ENCODE data around the gene KNCN.

The KNCN gene

DNA sequence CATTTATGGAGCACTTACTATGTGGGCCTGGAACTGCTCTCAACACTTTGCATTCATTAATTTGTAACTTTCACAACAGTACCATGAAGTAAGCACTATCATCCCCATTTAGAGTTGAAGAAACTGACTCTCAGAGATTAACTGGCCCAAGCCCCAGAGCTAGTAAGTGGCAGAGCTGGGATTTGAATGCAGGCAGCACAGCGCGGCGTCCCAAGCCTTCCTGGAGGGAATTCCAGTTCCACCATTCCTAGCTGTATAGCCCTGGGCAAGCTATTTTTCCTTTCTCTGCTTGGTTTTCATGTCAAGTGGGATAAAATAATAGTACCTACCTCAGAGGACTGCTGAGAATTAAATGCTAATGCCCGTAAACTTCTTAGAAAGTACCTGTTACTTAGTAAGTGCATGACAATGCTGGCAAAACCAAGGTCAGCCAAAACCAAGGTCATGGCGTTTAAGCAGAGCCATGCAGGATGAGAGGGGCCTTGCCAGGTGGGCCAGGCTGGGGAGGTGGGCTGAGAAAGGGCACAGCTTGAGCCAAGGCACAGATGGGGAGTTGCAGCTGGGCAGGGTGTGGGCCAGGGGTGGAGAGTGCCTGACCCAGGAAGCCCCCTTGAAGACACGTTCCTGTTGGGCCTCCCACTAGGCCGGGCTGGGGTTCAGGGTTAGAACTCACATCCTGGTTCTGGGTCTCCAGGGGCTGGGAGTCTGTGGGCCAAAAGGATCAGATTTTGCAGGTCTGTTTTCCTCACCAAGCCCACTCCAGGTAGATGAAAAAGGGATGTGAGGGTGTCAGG is 4.6 kb upstream of the KNCN start:
- H3K27ac Mint-ChIP-seq = no peak overlapping the region
- H3K9me3 Mint-ChIP-seq (ENCODE audit: low read depth) = no peaks in the 10 kb centered on the region
- H3K36me3 Mint-ChIP-seq = no peaks in the 10 kb centered on the region
- no peak overlapping the region for H3K4me3 Mint-ChIP-seq
- H3K27me3 Mint-ChIP-seq = no peaks in the 10 kb centered on the region
- no peaks in the 10 kb centered on the region for H3K4me1 Mint-ChIP-seq (ENCODE audit: low read depth)

DNA sequence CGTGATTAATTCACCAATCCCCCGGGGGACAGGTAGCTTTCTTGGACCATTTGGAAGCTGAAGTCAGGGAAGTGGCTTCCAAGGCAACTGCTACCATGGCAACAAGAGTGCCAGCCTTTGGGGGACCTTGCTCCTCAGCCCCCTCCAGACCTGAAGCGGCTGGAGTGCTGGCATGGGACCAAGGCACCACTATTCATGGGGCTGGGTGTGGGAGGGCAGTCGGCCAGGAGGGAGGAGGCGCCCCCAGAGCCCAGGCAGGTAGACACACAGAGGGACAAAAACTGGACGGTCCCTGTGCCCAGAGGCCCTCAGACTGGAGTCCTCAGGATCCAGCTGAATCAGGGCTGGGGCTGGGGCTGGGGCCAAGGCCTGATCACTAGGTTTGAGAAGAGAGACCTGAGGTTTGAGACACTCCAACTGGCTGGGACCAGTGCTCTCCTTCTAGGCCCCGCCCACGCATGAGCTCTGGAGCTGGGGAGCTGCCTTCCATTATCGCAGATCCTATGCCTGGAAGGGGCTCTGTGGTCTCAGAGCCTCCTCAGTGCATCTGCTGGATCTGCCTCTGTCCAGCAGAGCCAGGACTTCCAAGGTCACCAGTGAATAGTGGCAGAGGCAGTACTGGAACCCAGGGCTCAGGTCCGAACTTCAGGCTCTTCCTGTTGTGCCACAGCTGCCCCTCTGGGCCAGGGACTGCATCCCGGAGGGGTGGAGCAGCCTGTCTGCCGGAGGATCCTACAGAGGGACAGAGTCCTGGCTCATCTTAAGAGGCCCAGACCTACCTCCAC is 3.3 kb upstream of the KNCN start:
- no peak overlapping the region for H3K27ac Mint-ChIP-seq
- H3K9me3 Mint-ChIP-seq (ENCODE audit: low read depth) = no peaks in the 10 kb centered on the region
- peaks cover 3% of the 10 kb centered on the region for H3K4me1 Mint-ChIP-seq (ENCODE audit: low read depth)
- no peak overlapping the region for H3K4me3 Mint-ChIP-seq
- no peaks in the 10 kb centered on the region for H3K36me3 Mint-ChIP-seq
- H3K27me3 Mint-ChIP-seq = no peaks in the 10 kb centered on the region

DNA sequence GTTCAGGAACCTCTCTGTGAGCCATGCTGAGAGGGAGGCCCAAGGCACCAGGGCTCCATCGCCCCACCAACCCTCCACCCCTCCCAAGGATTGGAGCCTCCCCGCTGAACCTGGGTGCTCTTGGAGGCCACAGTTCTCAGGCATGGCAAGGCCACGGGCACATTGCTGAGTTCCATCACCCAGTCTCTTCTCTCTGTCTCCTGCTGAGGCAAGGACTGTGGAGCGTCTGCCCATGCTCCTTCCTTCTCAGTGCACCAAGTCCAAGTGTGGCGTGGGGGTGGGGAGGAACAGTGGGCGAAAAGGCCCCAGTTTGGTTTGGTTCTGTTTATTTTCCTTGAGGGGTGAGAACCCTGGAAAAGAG is 2.8 kb upstream of the KNCN start:
- Mint-ChIP-seq H3K4me1 (ENCODE audit: low read depth) (peaks cover 9% of the 10 kb centered on the region), H3K4me3 (no peak overlapping the region), H3K9me3 (ENCODE audit: low read depth) (no peaks in the 10 kb centered on the region), H3K27ac (no peak overlapping the region), H3K27me3 (no peaks in the 10 kb centered on the region), H3K36me3 (no peaks in the 10 kb centered on the region)

DNA sequence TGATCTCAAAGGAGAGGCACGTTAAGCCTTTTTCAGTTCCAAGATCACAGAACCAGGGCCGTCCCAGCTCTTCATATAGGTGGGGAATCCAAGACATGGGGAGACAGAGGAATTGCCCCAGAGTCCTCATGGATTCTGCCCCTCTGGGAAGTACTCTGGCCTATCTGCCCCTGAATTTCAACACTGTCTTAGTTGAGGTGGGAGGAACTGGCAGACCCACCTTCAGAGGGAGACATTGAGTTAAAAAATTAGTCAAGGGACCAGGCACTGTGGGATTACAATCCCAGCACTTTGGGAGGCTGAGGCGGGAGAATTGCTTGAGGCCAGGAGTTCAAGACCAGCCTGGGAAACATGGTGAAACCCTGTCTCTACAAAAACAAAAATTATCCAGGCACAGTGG is 2.1 kb upstream of the KNCN start:
- Mint-ChIP-seq H3K36me3 (no peaks in the 10 kb centered on the region), H3K27me3 (no peaks in the 10 kb centered on the region), H3K4me1 (ENCODE audit: low read depth) (peaks cover 10% of the 10 kb centered on the region), H3K9me3 (ENCODE audit: low read depth) (no peaks in the 10 kb centered on the region), H3K27ac (no peak overlapping the region), H3K4me3 (no peak overlapping the region)

DNA sequence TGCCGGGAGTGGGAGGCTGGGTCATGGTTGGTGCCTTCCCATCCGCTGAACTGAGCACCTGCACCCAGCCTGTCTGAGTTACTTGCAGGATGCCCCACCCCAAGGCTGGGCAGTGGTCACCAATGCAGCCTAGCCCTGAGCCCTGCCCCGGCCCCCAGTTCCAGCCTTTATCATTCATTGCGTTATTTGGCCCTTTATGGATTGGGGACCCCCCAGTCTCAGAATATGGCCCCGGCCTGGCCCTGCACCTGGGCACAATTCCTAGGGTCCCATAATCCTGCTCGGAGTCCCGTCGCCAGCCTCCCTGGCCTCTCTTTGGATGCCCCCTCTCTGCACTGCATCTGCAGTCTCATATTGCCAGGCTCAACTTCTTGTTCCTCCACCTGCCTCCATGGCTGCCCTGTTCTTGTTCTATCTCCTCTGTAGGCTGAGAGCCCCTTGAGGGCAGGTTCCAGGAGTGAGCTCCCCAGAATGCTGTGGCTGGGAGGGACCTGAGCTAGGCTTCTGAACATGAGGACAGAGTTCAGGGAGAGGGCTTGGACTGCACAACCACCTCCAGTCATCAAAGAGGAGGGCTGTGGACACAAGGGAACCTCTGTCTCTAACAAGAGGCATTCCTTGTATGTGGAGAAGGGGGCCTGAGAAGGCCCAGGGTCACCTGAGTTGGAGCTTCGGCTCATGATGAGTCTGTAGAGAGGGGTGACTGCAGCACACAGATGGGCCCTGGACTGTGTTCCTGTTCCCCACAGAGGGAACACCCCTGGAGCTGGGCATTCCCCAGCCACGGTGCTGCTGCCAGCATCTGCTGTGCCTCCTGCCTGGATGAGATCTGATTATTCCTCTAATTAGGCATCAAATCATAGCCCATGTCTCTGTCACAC is 1.1 kb upstream of the KNCN start:
- no peaks in the 10 kb centered on the region for H3K27me3 Mint-ChIP-seq
- no peak overlapping the region for H3K27ac Mint-ChIP-seq
- H3K4me3 Mint-ChIP-seq = no peak overlapping the region
- no peaks in the 10 kb centered on the region for H3K36me3 Mint-ChIP-seq
- peaks cover 10% of the 10 kb centered on the region for H3K4me1 Mint-ChIP-seq (ENCODE audit: low read depth)
- H3K9me3 Mint-ChIP-seq (ENCODE audit: low read depth) = no peaks in the 10 kb centered on the region

DNA sequence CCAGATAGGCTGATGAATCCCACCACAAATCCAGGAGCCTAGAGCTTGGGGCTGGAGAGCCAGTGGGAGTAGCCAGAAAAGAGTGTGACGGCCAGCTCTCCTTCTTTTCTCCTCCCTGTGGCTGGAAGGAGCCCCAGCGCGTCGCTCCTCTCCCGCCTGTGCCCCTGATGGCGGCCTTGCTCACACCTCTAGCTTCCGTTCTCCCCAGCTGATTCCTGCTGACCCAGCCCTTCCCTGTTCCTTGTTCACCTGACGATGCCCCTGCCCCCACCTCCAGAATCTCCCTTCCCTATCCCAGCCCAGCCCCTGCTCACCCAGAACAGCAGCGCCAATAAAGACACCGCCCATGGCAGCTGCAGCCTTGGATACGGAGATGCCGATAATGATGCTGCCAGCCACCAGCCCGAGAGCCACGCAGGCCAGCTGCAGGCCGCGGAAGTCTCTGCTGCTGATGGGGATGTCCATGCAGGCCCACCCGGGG is 656 bp downstream of the KNCN start:
- peaks cover 10% of the 10 kb centered on the region for H3K27me3 Mint-ChIP-seq
- no peak overlapping the region for H3K27ac Mint-ChIP-seq
- peaks cover 3% of the 10 kb centered on the region for H3K36me3 Mint-ChIP-seq
- no peak overlapping the region for H3K4me3 Mint-ChIP-seq
- H3K9me3 Mint-ChIP-seq (ENCODE audit: low read depth) = no peaks in the 10 kb centered on the region
- H3K4me1 Mint-ChIP-seq (ENCODE audit: low read depth) = peaks cover 10% of the 10 kb centered on the region

DNA sequence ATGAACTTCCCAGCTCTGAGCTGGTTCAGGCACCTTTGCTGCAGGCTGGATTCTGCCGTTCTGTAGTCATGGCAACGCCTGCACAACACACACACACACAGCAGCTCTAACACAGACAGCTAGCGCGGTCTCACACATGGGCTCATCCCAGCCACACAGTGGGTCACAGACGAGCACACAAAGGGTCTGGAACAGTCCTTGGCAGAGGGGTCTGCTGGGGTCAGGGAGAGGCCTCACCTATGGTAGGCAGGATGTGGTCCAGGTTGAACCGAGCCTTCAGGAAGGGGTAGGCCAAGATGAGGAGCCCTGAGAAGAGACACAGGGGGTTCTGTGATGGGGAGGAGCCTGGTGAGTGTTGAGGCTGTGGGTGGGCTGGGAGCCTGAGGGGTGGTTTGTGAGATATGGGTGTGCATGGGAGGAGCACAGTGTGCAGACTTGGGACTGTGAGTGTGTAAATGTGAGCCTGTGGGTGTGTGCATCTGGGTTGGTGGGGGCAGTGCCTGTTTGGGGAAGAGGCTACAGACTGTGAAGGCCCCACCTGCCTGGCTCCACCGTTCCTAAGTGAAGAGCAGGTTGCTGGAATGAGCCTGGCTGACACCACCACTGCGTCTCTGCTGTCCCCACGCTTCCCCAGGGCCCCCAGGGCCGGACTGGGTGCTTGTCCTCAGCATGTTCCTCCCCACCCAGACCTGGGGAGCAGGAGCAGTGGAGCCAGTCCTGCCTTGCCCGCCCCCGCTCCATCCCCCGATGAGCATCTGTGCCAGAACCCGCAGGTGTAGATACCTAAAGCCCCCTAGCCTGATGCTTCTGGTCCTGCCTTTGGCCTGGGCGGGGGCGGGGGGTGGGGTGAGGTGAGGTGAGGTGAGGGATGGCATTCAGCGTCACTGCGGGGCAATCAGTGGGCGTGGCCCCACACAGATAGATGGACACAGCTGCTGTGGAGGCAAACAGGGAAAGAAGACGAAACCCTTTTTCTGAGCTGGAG is 1.5 kb downstream of the KNCN start:
- peaks cover 10% of the 10 kb centered on the region for H3K4me1 Mint-ChIP-seq (ENCODE audit: low read depth)
- H3K36me3 Mint-ChIP-seq = peaks cover 3% of the 10 kb centered on the region
- H3K27ac Mint-ChIP-seq = peak overlapping the region; percentile 16
- H3K4me3 Mint-ChIP-seq = no peak overlapping the region
- no peaks in the 10 kb centered on the region for H3K9me3 Mint-ChIP-seq (ENCODE audit: low read depth)
- peaks cover 18% of the 10 kb centered on the region for H3K27me3 Mint-ChIP-seq

DNA sequence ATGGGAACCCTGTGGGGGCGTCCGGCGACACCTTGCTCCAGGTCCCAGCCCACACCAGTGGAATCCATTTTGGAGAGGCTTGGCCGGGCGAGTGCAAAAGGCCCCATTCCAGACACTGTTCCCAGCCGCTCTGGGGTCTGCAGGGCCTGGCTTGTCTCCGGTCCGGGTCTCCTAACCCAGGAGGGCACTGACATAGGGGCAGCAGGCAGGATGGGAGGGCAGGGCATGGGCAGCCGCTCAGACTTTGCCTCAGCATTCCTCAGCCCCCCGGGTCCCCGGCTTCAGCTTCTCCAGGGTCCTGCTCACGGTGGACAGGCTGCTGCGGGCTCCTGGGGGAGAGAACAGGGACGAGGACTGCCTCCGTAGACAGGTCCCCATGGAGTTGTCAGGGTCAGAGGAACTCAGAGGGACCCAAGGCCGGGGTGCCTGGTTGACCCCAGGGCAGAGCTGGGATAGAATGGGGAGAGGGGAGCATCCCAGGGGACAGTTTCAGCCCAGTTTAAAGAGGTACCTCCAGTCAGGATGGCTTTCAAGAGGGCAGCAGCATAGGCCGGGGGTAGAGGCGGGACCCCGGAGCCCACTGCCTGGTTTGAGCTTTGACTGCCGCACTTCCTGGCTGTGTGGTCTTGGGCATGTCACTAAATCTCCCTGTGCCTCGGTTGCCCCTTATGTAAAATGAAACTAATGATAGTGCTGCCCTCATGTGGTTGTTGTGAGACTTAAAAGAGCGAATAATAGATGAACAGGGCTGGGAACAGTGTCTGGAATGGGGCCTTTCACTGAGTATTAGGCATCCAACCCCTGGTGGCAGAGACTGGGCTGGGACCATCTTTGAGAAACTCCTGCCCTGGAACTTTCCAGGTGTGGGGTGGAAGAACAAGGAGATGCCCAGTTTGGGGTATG is 3.7 kb downstream of the KNCN start:
- Mint-ChIP-seq H3K4me3 (no peak overlapping the region), H3K36me3 (peaks cover 3% of the 10 kb centered on the region), H3K27ac (no peak overlapping the region), H3K27me3 (peaks cover 30% of the 10 kb centered on the region), H3K4me1 (ENCODE audit: low read depth) (peaks cover 13% of the 10 kb centered on the region), H3K9me3 (ENCODE audit: low read depth) (no peaks in the 10 kb centered on the region)

DNA sequence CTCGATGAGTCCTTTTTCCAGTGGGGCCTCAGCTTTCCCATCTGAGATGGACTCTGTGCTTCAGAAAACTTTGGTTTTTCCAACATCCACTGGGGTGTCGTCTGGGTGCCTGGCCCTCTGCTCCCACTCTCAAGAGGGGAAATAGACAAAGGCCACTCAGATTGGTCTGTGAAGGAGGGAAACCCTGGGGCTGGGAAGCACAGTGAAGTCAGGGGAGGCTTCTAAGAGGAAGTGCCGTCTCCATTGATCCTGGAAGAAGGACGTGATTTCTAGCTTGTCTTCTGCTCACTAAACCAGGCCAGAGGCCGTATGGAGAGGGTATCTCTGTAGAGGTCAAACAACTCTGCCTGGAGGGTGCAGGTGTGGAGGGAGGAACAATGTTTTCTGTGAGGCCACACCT is 5.2 kb downstream of the KNCN start:
- peaks cover 3% of the 10 kb centered on the region for H3K36me3 Mint-ChIP-seq
- no peak overlapping the region for H3K4me3 Mint-ChIP-seq
- H3K9me3 Mint-ChIP-seq (ENCODE audit: low read depth) = no peaks in the 10 kb centered on the region
- H3K4me1 Mint-ChIP-seq (ENCODE audit: low read depth) = peaks cover 13% of the 10 kb centered on the region
- peaks cover 36% of the 10 kb centered on the region for H3K27me3 Mint-ChIP-seq
- H3K27ac Mint-ChIP-seq = no peak overlapping the region

DNA sequence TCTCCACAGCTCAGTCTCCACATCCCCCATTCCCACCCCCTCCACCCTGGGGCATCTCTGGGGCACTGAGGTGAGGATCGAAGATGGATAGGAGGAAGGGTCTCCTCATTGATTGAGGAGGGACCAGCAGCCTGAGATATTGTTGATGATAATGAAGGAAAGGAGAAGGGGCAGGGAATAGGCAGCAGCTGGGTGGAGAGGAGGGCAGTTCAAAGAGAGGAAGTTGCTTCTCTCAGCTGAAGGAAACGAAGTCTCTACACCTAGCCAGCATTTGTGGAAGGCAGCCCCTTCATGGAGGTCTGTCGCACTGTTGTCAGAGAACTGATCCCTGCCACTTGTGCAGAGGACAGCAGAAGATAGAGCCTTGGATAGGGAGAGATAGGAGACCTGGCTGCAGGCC is 5.7 kb downstream of the KNCN start:
- Mint-ChIP-seq H3K4me3 (no peak overlapping the region), H3K4me1 (ENCODE audit: low read depth) (peaks cover 13% of the 10 kb centered on the region), H3K27me3 (peaks cover 37% of the 10 kb centered on the region), H3K36me3 (peaks cover 3% of the 10 kb centered on the region), H3K27ac (no peak overlapping the region), H3K9me3 (ENCODE audit: low read depth) (no peaks in the 10 kb centered on the region)

DNA sequence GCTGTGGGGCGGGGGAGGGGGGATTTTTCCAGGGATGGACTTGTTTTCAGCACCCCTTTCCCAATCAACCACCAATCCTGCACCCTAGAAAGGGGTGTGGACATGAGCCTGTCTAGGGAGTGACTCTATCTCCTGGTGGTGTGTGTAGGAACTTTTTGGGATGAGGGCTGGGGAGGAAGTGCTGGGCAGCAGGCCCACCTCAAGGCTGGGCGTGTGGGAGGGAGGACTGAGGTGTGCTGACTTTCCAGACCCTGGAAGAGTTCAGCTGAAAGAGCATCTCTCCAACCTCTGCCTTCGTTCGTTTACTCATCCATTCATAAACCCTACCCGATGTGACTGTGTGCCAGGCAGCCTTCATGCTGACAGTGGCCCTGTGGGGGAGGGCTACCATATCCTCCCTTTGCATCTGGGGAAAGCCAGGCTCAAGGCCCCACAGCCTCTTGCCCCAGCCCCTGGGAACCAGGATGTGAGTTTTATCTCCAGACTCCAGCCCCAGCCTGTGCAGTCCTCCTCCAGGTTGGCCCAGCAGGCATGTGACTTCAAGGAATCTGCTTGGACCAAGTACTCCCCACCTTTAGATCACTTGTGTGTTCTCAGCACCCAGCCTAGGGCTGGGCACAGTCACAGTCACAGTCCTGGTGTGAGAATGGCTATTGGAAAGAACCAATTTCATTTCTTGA is 6.7 kb downstream of the KNCN start:
- Mint-ChIP-seq H3K27ac (no peak overlapping the region), H3K4me1 (ENCODE audit: low read depth) (peaks cover 9% of the 10 kb centered on the region), H3K36me3 (peaks cover 3% of the 10 kb centered on the region), H3K9me3 (ENCODE audit: low read depth) (no peaks in the 10 kb centered on the region), H3K4me3 (no peak overlapping the region), H3K27me3 (peaks cover 39% of the 10 kb centered on the region)

DNA sequence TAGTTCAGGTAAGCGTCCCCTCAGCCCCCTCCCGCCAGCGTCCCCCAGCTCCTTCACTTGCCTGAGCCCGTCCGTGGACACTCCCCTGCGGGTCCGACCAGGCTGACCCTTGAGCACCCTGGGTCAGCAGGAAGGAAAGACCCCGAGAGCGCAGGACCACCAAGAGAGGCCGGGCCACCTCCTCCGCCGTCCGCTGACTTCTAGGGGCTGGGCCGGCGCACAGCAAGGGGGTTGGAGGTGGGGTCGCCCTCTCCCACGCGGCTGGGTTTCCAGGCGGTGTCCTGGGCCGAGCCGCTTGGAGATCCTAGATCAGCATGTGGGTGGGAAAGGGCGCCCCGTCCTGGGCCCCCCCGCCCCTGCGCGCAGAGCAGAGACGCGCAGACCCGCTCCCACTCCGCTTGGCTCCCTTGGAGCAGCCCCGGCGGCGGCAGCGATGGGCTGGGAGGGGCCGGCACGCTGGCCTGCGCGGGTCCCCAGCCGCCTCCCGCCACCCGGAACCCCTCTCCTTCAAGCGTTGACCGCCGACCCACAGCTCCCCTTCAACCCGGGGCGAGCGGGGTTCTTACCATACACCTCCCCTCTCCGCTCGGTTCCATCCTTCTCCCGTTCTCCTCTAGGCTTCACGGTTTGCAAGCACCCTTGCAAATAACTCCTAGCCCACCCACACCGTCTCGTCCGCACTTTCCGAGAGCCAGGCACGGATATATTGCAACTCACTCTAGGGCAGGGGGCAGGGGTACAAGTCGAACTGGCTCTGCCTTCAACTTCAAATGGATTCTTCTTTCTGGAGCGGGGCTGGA is 7.5 kb downstream of the KNCN start:
- Mint-ChIP-seq H3K27ac (no peak overlapping the region), H3K4me3 (no peak overlapping the region), H3K9me3 (ENCODE audit: low read depth) (no peaks in the 10 kb centered on the region), H3K4me1 (ENCODE audit: low read depth) (peaks cover 3% of the 10 kb centered on the region), H3K27me3 (peaks cover 39% of the 10 kb centered on the region), H3K36me3 (peaks cover 3% of the 10 kb centered on the region)
